Liver (tissue), 9 donors: ENCODE results near the gene KANK4. TPM values are rescaled to one million over a fixed set of nuclear protein-coding genes. Genes with fewer than 3 reads are reported as not detected.

Source experiments
- DNase-seq: peaks from one replicate; pipeline ENCODE4 v3.0.0-alpha.2; 2017; ENCODE audit warnings: low spot score
- H3K27ac ChIP-seq, 2 donors: one replicate each; pipeline ENCODE4 v1.7.0; 2013; ENCODE audit warnings: inconsistent platforms in 2 of 2, low read length in 2 of 2, control low read depth in 1 of 2, low read depth in 1 of 2, mild to moderate bottlenecking in 1 of 2
- H3K27me3 ChIP-seq, 4 donors: one replicate each; pipeline versions ENCODE4 v1.6.1 to v1.7.0; 2013; ENCODE audit warnings: low read length in 3 of 4, inconsistent platforms in 1 of 4, mild to moderate bottlenecking in 1 of 4, moderate library complexity in 1 of 4; ENCODE audit not compliant: control insufficient read depth in 4 of 4, insufficient read depth in 4 of 4
- H3K36me3 ChIP-seq, 4 donors: one replicate each; pipeline versions ENCODE4 v1.6.1 to v1.7.0; 2013; ENCODE audit warnings: low read length in 3 of 4, mild to moderate bottlenecking in 3 of 4, low read depth in 1 of 4, moderate library complexity in 1 of 4; ENCODE audit not compliant: control insufficient read depth in 4 of 4, insufficient read depth in 3 of 4
- H3K4me1 ChIP-seq, 4 donors: one replicate each; pipeline versions ENCODE4 v1.6.1 to v1.7.0; 2013; ENCODE audit warnings: low read length in 3 of 4, mild to moderate bottlenecking in 3 of 4, moderate library complexity in 1 of 4; ENCODE audit not compliant: control insufficient read depth in 4 of 4, insufficient read depth in 4 of 4
- H3K4me3 ChIP-seq, 3 donors: one replicate each; pipeline versions ENCODE4 v1.6.1 to v1.7.0; 2013; ENCODE audit warnings: low read length in 3 of 3, control low read depth in 1 of 3, low read depth in 1 of 3, mild to moderate bottlenecking in 1 of 3
- H3K9ac ChIP-seq, 2 donors: one replicate each; pipeline ENCODE4 v1.7.0; 2013; ENCODE audit warnings: low read length in 2 of 2, mild to moderate bottlenecking in 2 of 2, moderate library complexity in 2 of 2, control low read depth in 1 of 2, low read depth in 1 of 2
- H3K9me3 ChIP-seq, 4 donors: one replicate each; pipeline versions ENCODE4 v1.6.1 to v1.7.0; 2013; ENCODE audit warnings: low read length in 3 of 4; ENCODE audit not compliant: control insufficient read depth in 4 of 4
- EGR1 ChIP-seq, 2 donors: IDR thresholded peaks; 2 replicates each; pipeline ENCODE4 v1.6.1; 2016 to 2018; ENCODE audit warnings: antibody characterized with exemption in 2 of 2, low read depth in 2 of 2
- FOXA1 ChIP-seq: IDR thresholded peaks from 2 replicates; pipeline ENCODE4 v1.6.1; 2016; ENCODE audit warnings: antibody characterized with exemption
- FOXA2 ChIP-seq: IDR thresholded peaks from 2 replicates; pipeline ENCODE4 v1.6.1; 2016; ENCODE audit warnings: antibody characterized with exemption
- GABPA ChIP-seq, 2 donors: IDR thresholded peaks in 1 of 2; conservative IDR thresholded peaks in 1 of 2; 2 replicates each; pipeline ENCODE4 v1.6.1; 2016; ENCODE audit warnings: antibody characterized with exemption in 2 of 2, mild to moderate bottlenecking in 1 of 2, moderate library complexity in 1 of 2
- HNF4A ChIP-seq, 2 donors: conservative IDR thresholded peaks; 2 replicates each; pipeline ENCODE4 v1.6.1; 2016; ENCODE audit warnings: antibody characterized with exemption in 2 of 2, mild to moderate bottlenecking in 2 of 2
- HNF4G ChIP-seq: IDR thresholded peaks from 2 replicates; pipeline ENCODE4 v1.6.1; 2016; ENCODE audit warnings: antibody characterized with exemption
- JUND ChIP-seq, 2 donors: IDR thresholded peaks; 2 replicates each; pipeline ENCODE4 v1.6.1; 2016; ENCODE audit warnings: antibody characterized with exemption in 2 of 2
- RAD21 ChIP-seq, 2 donors: IDR thresholded peaks; 2 replicates each; pipeline ENCODE4 v1.6.1; 2016; ENCODE audit warnings: antibody characterized with exemption in 2 of 2, mild to moderate bottlenecking in 2 of 2
- RXRA ChIP-seq, 2 donors: IDR thresholded peaks; 2 replicates each; pipeline ENCODE4 v1.6.1; 2017 to 2018; ENCODE audit warnings: antibody characterized with exemption in 2 of 2, mild to moderate bottlenecking in 1 of 2
- SP1 ChIP-seq: IDR thresholded peaks from 2 replicates; pipeline ENCODE4 v1.6.1; 2018; ENCODE audit warnings: antibody characterized with exemption, mild to moderate bottlenecking
- YY1 ChIP-seq: IDR thresholded peaks from 2 replicates; pipeline ENCODE4 v1.6.1; 2016; ENCODE audit warnings: antibody characterized with exemption, mild to moderate bottlenecking
- WGBS: extraction: QIAGEN DNeasy Blood & Tissue Kit; methylation state at CpG from one replicate; pipeline ENCODE4 v1.1.7; 2013; 5-methylcytosine and 5-hydroxymethylcytosine counted together
- polyA plus RNA-seq, 2 donors: library from polyadenylated mRNA; stranded (reverse) in 1 of 2; unstranded in 1 of 2; fragments of 200-250 nt in 1 of 2; fragments of >200 nt in 1 of 2; fragmentation: Nextera tagmentation in 1 of 2; extraction: Ambion mirVana in 1 of 2; gene quantifications; one replicate each; pipeline versions ENCODE4 v1.2.1 to v1.2.3, GENCODE V29; 2013 to 2015
- total RNA-seq, 2 donors: library from RNA; depleted of rRNA; stranded (reverse); fragments of >200 nt; gene quantifications; one replicate each; pipeline ENCODE4 v1.2.3, GENCODE V29; 2014
- TF ChIP-seq, protein P1 (sequence below): IDR thresholded peaks from 2 replicates; pipeline ENCODE4 v1.6.1; 2016; ENCODE audit warnings: antibody characterized with exemption
- TF ChIP-seq, protein P2 (sequence below): fragments of 150-350 bp; IDR thresholded peaks from 2 replicates; pipeline ENCODE4 v1.5.1; 2017; ENCODE audit warnings: improper control_type of control experiment, low read depth, low read length; ENCODE audit not compliant: missing input control
- TF ChIP-seq, protein P3 (sequence below): IDR thresholded peaks from 2 replicates; pipeline ENCODE4 v1.6.1; 2016; ENCODE audit warnings: antibody characterized with exemption, mild to moderate bottlenecking
- TF ChIP-seq, protein P4 (sequence below): IDR thresholded peaks from 2 replicates; pipeline ENCODE4 v1.6.1; 2016; ENCODE audit warnings: antibody characterized with exemption
- donor health status: healthy.
- donor health status: healthy.
- donor health status: healthy.
- donor health status: healthy.
- donor health status: healthy.

KANK4 gene
- total and polyA plus RNA-seq, 4 donors, result 0.58 to 4.6 (median 1.1) TPM

DNA sequence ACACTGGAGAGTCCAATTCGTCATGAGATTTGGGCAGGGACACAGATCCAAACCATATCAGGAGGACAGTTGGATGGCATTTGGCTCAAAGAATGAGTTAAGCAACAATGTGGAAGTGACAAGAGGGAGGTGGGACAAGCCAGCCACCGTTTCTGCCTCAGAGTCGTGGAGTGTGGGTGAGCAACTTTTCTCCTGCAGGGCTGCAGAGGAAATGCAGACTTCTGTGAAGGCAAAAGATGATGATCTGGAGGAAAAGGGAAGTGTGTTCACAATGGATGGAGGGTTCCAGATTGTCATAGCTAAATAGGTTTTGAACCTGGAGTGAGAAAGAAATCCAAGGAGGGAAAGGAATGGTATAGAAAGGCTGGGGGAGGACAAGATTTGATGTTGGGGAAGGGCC, 16.4 kb upstream of the KANK4 start:
- no peaks in the 10 kb centered on the region for H3K4me1 ChIP-seq
- no peak overlapping the region for H3K4me3 ChIP-seq
- no peaks in the 10 kb centered on the region for H3K36me3 ChIP-seq
- 62% methylated on average over 3 of the region's 3 CpGs for WGBS
- DNase-seq, result no peak
- H3K27me3 ChIP-seq, result no peaks in the 10 kb centered on the region
- H3K9ac ChIP-seq, result no peak overlapping the region
- H3K27ac ChIP-seq, result no peak overlapping the region
- TF ChIP-seq RAD21 (IDR thresholded peaks at IDR 0.05), result no peak
- no peak for TF ChIP-seq YY1
- TF ChIP-seq, protein P1, sequence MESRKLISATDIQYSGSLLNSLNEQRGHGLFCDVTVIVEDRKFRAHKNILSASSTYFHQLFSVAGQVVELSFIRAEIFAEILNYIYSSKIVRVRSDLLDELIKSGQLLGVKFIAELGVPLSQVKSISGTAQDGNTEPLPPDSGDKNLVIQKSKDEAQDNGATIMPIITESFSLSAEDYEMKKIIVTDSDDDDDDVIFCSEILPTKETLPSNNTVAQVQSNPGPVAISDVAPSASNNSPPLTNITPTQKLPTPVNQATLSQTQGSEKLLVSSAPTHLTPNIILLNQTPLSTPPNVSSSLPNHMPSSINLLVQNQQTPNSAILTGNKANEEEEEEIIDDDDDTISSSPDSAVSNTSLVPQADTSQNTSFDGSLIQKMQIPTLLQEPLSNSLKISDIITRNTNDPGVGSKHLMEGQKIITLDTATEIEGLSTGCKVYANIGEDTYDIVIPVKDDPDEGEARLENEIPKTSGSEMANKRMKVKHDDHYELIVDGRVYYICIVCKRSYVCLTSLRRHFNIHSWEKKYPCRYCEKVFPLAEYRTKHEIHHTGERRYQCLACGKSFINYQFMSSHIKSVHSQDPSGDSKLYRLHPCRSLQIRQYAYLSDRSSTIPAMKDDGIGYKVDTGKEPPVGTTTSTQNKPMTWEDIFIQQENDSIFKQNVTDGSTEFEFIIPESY, result no peak
- TF ChIP-seq GABPA (IDR thresholded peaks at IDR 0.05 in 1 of 2, conservative IDR thresholded peaks at IDR 0.05 in 1 of 2), result no peak
- no peaks in the 10 kb centered on the region for H3K9me3 ChIP-seq

DNA sequence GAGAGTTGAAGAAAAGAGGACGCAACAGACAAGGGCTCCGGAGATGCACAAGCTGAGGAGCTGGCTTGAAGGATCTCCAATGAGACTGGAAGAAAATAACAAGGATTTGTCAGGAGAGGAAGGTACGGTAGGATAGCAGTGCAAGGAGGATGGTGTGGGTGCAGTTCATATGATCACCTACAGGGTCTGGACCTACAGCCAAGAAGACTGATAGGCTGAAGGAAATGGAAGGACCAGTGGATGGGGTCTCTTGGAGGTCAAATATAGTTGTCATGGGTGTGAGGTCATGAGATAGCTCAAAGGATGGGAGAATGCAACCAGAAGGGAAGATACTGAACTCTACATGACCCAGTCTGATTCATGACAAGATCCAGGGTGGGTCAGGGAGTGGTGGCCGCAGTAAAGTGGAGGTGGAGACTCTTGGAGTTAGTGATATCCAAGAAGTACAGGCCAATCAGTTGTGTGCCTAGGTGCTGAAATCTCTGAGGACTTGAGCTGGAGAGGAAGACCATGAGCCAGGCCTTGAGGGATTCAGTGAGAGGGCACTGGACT, 15.3 kb upstream of the KANK4 start:
- Histone ChIP-seq H3K27ac (no peak overlapping the region), H3K27me3 (no peaks in the 10 kb centered on the region), H3K36me3 (no peaks in the 10 kb centered on the region), H3K9me3 (no peaks in the 10 kb centered on the region), H3K4me3 (no peak overlapping the region), H3K9ac (no peak overlapping the region), H3K4me1 (no peaks in the 10 kb centered on the region)
- WGBS, result 98% methylated on average over 4 of the region's 4 CpGs
- DNase-seq, result no peak
- TF ChIP-seq FOXA1 (no peak), FOXA2 (no peak), SP1 (no peak), HNF4A (conservative IDR thresholded peaks at IDR 0.05) (no peak), RXRA (IDR thresholded peaks at IDR 0.05) (no peak), JUND (IDR thresholded peaks at IDR 0.05) (no peak), EGR1 (IDR thresholded peaks at IDR 0.05; ENCODE audit: low read depth in 2 of 2) (no peak), YY1 (no peak), HNF4G (no peak)
- TF ChIP-seq, protein P2, sequence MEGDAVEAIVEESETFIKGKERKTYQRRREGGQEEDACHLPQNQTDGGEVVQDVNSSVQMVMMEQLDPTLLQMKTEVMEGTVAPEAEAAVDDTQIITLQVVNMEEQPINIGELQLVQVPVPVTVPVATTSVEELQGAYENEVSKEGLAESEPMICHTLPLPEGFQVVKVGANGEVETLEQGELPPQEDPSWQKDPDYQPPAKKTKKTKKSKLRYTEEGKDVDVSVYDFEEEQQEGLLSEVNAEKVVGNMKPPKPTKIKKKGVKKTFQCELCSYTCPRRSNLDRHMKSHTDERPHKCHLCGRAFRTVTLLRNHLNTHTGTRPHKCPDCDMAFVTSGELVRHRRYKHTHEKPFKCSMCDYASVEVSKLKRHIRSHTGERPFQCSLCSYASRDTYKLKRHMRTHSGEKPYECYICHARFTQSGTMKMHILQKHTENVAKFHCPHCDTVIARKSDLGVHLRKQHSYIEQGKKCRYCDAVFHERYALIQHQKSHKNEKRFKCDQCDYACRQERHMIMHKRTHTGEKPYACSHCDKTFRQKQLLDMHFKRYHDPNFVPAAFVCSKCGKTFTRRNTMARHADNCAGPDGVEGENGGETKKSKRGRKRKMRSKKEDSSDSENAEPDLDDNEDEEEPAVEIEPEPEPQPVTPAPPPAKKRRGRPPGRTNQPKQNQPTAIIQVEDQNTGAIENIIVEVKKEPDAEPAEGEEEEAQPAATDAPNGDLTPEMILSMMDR, result no peak
- TF ChIP-seq, protein P1, result no peak
- TF ChIP-seq, protein P3, sequence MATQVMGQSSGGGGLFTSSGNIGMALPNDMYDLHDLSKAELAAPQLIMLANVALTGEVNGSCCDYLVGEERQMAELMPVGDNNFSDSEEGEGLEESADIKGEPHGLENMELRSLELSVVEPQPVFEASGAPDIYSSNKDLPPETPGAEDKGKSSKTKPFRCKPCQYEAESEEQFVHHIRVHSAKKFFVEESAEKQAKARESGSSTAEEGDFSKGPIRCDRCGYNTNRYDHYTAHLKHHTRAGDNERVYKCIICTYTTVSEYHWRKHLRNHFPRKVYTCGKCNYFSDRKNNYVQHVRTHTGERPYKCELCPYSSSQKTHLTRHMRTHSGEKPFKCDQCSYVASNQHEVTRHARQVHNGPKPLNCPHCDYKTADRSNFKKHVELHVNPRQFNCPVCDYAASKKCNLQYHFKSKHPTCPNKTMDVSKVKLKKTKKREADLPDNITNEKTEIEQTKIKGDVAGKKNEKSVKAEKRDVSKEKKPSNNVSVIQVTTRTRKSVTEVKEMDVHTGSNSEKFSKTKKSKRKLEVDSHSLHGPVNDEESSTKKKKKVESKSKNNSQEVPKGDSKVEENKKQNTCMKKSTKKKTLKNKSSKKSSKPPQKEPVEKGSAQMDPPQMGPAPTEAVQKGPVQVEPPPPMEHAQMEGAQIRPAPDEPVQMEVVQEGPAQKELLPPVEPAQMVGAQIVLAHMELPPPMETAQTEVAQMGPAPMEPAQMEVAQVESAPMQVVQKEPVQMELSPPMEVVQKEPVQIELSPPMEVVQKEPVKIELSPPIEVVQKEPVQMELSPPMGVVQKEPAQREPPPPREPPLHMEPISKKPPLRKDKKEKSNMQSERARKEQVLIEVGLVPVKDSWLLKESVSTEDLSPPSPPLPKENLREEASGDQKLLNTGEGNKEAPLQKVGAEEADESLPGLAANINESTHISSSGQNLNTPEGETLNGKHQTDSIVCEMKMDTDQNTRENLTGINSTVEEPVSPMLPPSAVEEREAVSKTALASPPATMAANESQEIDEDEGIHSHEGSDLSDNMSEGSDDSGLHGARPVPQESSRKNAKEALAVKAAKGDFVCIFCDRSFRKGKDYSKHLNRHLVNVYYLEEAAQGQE, result no peak
- TF ChIP-seq, protein P4, sequence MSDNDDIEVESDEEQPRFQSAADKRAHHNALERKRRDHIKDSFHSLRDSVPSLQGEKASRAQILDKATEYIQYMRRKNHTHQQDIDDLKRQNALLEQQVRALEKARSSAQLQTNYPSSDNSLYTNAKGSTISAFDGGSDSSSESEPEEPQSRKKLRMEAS, result no peak
